ENCODE data around the gene SSBP3.

DNA sequence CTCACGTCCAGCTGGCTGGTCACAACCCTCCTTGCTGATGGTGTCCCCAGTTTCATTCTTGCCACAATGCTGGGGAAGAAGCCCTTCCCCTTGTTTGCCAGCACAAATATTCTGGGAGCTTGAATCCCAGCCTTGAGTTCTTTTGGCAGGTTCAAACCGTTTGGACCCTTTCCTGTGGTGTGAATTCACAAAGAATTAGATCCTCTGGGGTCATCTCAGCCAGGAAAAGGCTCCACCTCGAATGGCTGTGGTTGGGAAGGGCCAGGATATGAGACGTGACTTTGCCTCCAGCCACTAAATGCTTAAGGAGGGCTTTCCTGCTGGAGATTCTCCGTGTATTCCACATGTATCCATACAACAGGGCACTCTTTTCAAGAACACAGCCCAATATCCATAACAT lies 139.3 kb downstream of the SSBP3 start:
- TF ChIP-seq BACH2 (CRISPR knock-in tag; IDR thresholded peaks at IDR 0.05; ENCODE audit: borderline replicate concordance) (no peak), ZFP30 (CRISPR knock-in tag; IDR thresholded peaks at IDR 0.05) (no peak), ISL1 (CRISPR knock-in tag; IDR thresholded peaks at IDR 0.05) (no peak), RARB (CRISPR knock-in tag; IDR thresholded peaks at IDR 0.05) (no peak), CSDC2 (CRISPR knock-in tag; IDR thresholded peaks at IDR 0.05) (no peak), ZC3H10 (CRISPR knock-in tag; IDR thresholded peaks at IDR 0.05) (no peak), ZNF565 (CRISPR knock-in tag; conservative IDR thresholded peaks at IDR 0.05; ENCODE audit: low read depth) (no peak), OSR1 (CRISPR knock-in tag; IDR thresholded peaks at IDR 0.05) (no peak), SNAI2 (CRISPR knock-in tag; IDR thresholded peaks at IDR 0.05) (no peak)
- TF ChIP-seq, protein P1, sequence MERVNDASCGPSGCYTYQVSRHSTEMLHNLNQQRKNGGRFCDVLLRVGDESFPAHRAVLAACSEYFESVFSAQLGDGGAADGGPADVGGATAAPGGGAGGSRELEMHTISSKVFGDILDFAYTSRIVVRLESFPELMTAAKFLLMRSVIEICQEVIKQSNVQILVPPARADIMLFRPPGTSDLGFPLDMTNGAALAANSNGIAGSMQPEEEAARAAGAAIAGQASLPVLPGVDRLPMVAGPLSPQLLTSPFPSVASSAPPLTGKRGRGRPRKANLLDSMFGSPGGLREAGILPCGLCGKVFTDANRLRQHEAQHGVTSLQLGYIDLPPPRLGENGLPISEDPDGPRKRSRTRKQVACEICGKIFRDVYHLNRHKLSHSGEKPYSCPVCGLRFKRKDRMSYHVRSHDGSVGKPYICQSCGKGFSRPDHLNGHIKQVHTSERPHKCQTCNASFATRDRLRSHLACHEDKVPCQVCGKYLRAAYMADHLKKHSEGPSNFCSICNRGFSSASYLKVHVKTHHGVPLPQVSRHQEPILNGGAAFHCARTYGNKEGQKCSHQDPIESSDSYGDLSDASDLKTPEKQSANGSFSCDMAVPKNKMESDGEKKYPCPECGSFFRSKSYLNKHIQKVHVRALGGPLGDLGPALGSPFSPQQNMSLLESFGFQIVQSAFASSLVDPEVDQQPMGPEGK (CRISPR knock-in tag; IDR thresholded peaks at IDR 0.05; ENCODE audit: borderline replicate concordance) = no peak
- TF ChIP-seq, protein P2, sequence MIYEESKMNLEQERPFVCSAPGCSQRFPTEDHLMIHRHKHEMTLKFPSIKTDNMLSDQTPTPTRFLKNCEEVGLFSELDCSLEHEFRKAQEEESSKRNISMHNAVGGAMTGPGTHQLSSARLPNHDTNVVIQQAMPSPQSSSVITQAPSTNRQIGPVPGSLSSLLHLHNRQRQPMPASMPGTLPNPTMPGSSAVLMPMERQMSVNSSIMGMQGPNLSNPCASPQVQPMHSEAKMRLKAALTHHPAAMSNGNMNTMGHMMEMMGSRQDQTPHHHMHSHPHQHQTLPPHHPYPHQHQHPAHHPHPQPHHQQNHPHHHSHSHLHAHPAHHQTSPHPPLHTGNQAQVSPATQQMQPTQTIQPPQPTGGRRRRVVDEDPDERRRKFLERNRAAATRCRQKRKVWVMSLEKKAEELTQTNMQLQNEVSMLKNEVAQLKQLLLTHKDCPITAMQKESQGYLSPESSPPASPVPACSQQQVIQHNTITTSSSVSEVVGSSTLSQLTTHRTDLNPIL (CRISPR knock-in tag; IDR thresholded peaks at IDR 0.05; ENCODE audit: low read depth) = no peak

Measured in SK-N-SH treated with all-trans-retinoic acid at 6 μM for 48 hours (cell line).